Prostate gland (tissue), 2 donors: ENCODE data around the gene RNF208. TPM values are rescaled to one million over a fixed set of nuclear protein-coding genes. Genes with fewer than 3 reads are reported as not detected.

ENCODE experiments used
- DNase-seq: peaks from one replicate; pipeline ENCODE4 v3.0.0-alpha.2; 2019; ENCODE audit warnings: low spot score
- H3K27ac ChIP-seq, 2 donors: fragments of 200-600 bp; sonication (generic); 2 replicates each; pipeline ENCODE4 v1.5.1; 2017 to 2019
- H3K27me3 ChIP-seq: fragments of 200-600 bp; sonication (generic); replicated peaks from 2 replicates; pipeline ENCODE4 v1.5.1; 2019; ENCODE audit not compliant: insufficient read depth
- H3K36me3 ChIP-seq, 2 donors: fragments of 200-600 bp; sonication (generic); 1 replicate in 1 of 2; 2 replicates in 1 of 2; pipeline versions ENCODE4 v1.5.1 to v1.8.1; 2017 to 2019
- H3K4me1 ChIP-seq: fragments of 200-600 bp; sonication (generic); replicated peaks from 2 replicates; pipeline ENCODE4 v1.5.1; 2019
- H3K4me3 ChIP-seq, 2 donors: fragments of 200-600 bp; sonication (generic); 2 replicates each; pipeline ENCODE4 v1.5.1; 2017 to 2019
- H3K9me3 ChIP-seq: fragments of 200-600 bp; sonication (generic); 2 replicates; pipeline ENCODE4 v1.5.1; 2017
- CTCF ChIP-seq, 4 experiments: fragments of 200-600 bp in 2 of 4; fragments of 450-650 bp in 2 of 4; sonication (generic) in 2 of 4; IDR thresholded peaks; 1 replicate in 3 of 4; 2 replicates in 1 of 4; pipeline ENCODE4 v1.5.1; 2016 to 2019; ENCODE audit warnings: antibody characterized with exemption in 4 of 4, mild to moderate bottlenecking in 2 of 4, moderate library complexity in 2 of 4
- POLR2A ChIP-seq: fragments of 450-650 bp; IDR thresholded peaks from one replicate; pipeline ENCODE4 v1.6.1; 2016; ENCODE audit warnings: antibody characterized with exemption, mild to moderate bottlenecking
- POLR2AphosphoS5 ChIP-seq: sonication (generic); formaldehyde crosslinking; IDR thresholded peaks from one replicate; pipeline ENCODE4 v1.6.1; 2017; ENCODE audit warnings: antibody characterized with exemption
- WGBS: methylation state at CpG from one replicate; pipeline ENCODE4 v1.1.5; 2018; 5-methylcytosine and 5-hydroxymethylcytosine counted together
- intact Hi-C: fragments of 100-400 bp; cut with DNase I; formaldehyde crosslinking; loops from one replicate; pipeline ENCODE4 v1.14.2; 2022
- total RNA-seq, 2 donors: library from RNA; depleted of rRNA; stranded (reverse); fragments of >200 nt; gene quantifications; one replicate each; pipeline ENCODE4 v1.1.0, GENCODE V29; 2016

RNF208 gene
- total RNA-seq, 2 donors from 2014 or later, result 3.8 to 6.2 TPM

- Histone ChIP-seq H3K9me3 (no peaks in the 10 kb centered on the region), H3K27me3 (no peaks in the 10 kb centered on the region), H3K4me1 (peaks cover 35% of the 10 kb centered on the region), H3K27ac (peak overlapping the region; percentile 64 to 71), H3K36me3 (peaks cover 0 to 4% of the 10 kb centered on the region in 2 donors), H3K4me3 (no peak overlapping the region)
- WGBS, result 61% methylated on average over 13 of the region's 13 CpGs
- intact Hi-C loops, result loop anchor here (5.0 kb wide), 1 partner anchor 116 kb away; no protein-coding TSS in a partner anchor
- DNase-seq, result peak; percentile 57
- peak; percentile 52 for TF ChIP-seq POLR2AphosphoS5
- peak in 1 of 4 experiments; percentile 10 for TF ChIP-seq CTCF (IDR thresholded peaks at IDR 0.05)
- no peak for TF ChIP-seq POLR2A
Measured at GRCh38 chr9:137237759-137238726, 16.0 kb upstream of the RNF208 start.

- H3K4me1 ChIP-seq, result peaks cover 29% of the 10 kb centered on the region
- no peaks in the 10 kb centered on the region for H3K9me3 ChIP-seq
- peak overlapping the region; percentile 64 to 71 for H3K27ac ChIP-seq
- 32% methylated on average over 6 of the region's 11 CpGs for WGBS
- intact Hi-C loops, result loop anchor here (5.0 kb wide), 1 partner anchor 115 kb away; no protein-coding TSS in a partner anchor
- H3K4me3 ChIP-seq, result peak overlapping the region in 1 of 2 donors; percentile 7
- no peak for DNase-seq
- H3K36me3 ChIP-seq, result no peaks in the 10 kb centered on the region
- TF ChIP-seq CTCF (IDR thresholded peaks at IDR 0.05) (no peak), POLR2A (no peak)
- H3K27me3 ChIP-seq, result no peaks in the 10 kb centered on the region
Measured at GRCh38 chr9:137236936-137237421, 14.9 kb upstream of the RNF208 start.

GRCh38 chr9:137236238-137236935 lies 14.3 kb upstream of the RNF208 start:
- 6% methylated on average over 22 of the region's 31 CpGs for WGBS
- Histone ChIP-seq H3K9me3 (no peaks in the 10 kb centered on the region), H3K36me3 (no peaks in the 10 kb centered on the region), H3K27me3 (no peaks in the 10 kb centered on the region), H3K4me1 (peaks cover 29% of the 10 kb centered on the region), H3K4me3 (peak overlapping the region; percentile 7 to 10), H3K27ac (peak overlapping the region; percentile 64 to 71)
- intact Hi-C loops, result loop anchor here (5.0 kb wide), 1 partner anchor 114 kb away; no protein-coding TSS in a partner anchor
- TF ChIP-seq POLR2AphosphoS5 (peak; percentile 74), POLR2A (peak; percentile 10), CTCF (IDR thresholded peaks at IDR 0.05) (peak; percentile 98 to 100 (median 99))
- DNase-seq, result peak; percentile 88

GRCh38 chr9:137235424-137236237 lies 13.6 kb upstream of the RNF208 start:
- Histone ChIP-seq H3K4me1 (peaks cover 29% of the 10 kb centered on the region), H3K27ac (no peak overlapping the region), H3K9me3 (no peaks in the 10 kb centered on the region), H3K36me3 (no peaks in the 10 kb centered on the region), H3K4me3 (no peak overlapping the region), H3K27me3 (peaks cover 4% of the 10 kb centered on the region)
- WGBS, result 67% methylated on average over 32 of the region's 35 CpGs
- no peak for TF ChIP-seq POLR2A
- no peak for TF ChIP-seq CTCF (IDR thresholded peaks at IDR 0.05)
- no peak for TF ChIP-seq POLR2AphosphoS5
- intact Hi-C loops, result loop anchor here (5.0 kb wide), 1 partner anchor 113 kb away; no protein-coding TSS in a partner anchor
- DNase-seq, result no peak
